ENCODE data around the gene FNIP2.

GRCh38 chr4:158946825-158947224, 178.0 kb downstream of the FNIP2 start:
- TF ChIP-seq, protein P1, sequence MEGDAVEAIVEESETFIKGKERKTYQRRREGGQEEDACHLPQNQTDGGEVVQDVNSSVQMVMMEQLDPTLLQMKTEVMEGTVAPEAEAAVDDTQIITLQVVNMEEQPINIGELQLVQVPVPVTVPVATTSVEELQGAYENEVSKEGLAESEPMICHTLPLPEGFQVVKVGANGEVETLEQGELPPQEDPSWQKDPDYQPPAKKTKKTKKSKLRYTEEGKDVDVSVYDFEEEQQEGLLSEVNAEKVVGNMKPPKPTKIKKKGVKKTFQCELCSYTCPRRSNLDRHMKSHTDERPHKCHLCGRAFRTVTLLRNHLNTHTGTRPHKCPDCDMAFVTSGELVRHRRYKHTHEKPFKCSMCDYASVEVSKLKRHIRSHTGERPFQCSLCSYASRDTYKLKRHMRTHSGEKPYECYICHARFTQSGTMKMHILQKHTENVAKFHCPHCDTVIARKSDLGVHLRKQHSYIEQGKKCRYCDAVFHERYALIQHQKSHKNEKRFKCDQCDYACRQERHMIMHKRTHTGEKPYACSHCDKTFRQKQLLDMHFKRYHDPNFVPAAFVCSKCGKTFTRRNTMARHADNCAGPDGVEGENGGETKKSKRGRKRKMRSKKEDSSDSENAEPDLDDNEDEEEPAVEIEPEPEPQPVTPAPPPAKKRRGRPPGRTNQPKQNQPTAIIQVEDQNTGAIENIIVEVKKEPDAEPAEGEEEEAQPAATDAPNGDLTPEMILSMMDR (IDR thresholded peaks at IDR 0.05), result no peak
- no peak for TF ChIP-seq POLR2A (IDR thresholded peaks at IDR 0.05)
- TF ChIP-seq POLR2AphosphoS5 (IDR thresholded peaks at IDR 0.05), result no peak
